C4-2B (cell line): ENCODE data around the gene PSKH1.

ENCODE experiments used
- H3K27ac ChIP-seq: fragments of 450-650 bp; 2 replicates; pipeline ENCODE4 v1.5.1; 2017
- ZFX ChIP-seq: fragments of 450-650 bp; IDR thresholded peaks from 2 replicates; pipeline ENCODE4 v1.6.1; 2017
- TF ChIP-seq, protein P1 (sequence below): fragments of 450-650 bp; conservative IDR thresholded peaks from 2 replicates; pipeline ENCODE4 v1.5.1; 2017; ENCODE audit warnings: mild to moderate bottlenecking

PSKH1 gene

GRCh38 chr16:67961551-67961957 lies 68.5 kb downstream of the PSKH1 start:
- no peak overlapping the region for H3K27ac ChIP-seq
- no peak for TF ChIP-seq ZFX
- TF ChIP-seq, protein P1, sequence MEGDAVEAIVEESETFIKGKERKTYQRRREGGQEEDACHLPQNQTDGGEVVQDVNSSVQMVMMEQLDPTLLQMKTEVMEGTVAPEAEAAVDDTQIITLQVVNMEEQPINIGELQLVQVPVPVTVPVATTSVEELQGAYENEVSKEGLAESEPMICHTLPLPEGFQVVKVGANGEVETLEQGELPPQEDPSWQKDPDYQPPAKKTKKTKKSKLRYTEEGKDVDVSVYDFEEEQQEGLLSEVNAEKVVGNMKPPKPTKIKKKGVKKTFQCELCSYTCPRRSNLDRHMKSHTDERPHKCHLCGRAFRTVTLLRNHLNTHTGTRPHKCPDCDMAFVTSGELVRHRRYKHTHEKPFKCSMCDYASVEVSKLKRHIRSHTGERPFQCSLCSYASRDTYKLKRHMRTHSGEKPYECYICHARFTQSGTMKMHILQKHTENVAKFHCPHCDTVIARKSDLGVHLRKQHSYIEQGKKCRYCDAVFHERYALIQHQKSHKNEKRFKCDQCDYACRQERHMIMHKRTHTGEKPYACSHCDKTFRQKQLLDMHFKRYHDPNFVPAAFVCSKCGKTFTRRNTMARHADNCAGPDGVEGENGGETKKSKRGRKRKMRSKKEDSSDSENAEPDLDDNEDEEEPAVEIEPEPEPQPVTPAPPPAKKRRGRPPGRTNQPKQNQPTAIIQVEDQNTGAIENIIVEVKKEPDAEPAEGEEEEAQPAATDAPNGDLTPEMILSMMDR = no peak

GRCh38 chr16:67962135-67962534 lies 69.1 kb downstream of the PSKH1 start:
- TF ChIP-seq ZFX = no peak
- TF ChIP-seq, protein P1 = no peak

GRCh38 chr16:67963292-67963661 lies 70.2 kb downstream of the PSKH1 start:
- TF ChIP-seq, protein P1 = no peak
- no peak for TF ChIP-seq ZFX
- H3K27ac ChIP-seq = no peak overlapping the region

More at GRCh38 chr16:67962135-67962534, 69.1 kb downstream of the PSKH1 start:
- no peak overlapping the region for H3K27ac ChIP-seq

DNA sequence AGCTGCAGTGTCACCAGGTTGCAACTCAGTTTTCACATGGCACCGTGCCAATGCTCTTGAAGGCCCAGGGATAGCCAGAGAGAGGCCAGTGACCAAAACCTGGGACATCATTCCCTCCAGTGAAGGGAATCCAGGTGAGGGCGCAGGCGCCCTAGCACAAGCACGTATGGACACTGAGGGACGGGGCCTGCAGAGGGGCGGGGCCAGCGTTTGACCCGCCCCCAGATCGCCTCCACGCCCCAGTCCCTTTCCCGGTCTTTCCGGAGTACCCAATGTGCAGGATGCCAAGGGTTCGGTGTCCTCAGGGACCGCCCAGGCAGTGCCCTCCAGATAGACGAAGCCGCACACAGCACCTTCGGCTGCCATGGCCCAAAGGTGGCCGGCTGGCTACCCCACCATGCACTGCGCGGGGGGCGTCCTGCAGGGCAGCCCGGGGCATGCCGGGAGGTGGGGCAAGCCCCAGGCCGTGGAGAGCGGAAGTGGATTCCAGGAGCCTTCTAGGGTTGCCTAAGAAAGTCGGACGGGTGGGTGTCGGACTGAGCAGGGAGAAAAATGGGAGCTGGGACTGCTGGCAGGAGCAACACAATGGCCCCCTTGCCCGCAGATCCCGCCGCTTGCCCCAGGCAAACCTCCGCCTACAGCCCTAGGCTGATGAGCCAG lies 70.7 kb downstream of the PSKH1 start:
- TF ChIP-seq, protein P1 = no peak
- H3K27ac ChIP-seq = no peak overlapping the region

- no peak for TF ChIP-seq ZFX
- TF ChIP-seq, protein P1 = no peak
- no peak overlapping the region for H3K27ac ChIP-seq
Observed at GRCh38 chr16:67964477-67965131, 71.5 kb downstream of the PSKH1 start.

DNA sequence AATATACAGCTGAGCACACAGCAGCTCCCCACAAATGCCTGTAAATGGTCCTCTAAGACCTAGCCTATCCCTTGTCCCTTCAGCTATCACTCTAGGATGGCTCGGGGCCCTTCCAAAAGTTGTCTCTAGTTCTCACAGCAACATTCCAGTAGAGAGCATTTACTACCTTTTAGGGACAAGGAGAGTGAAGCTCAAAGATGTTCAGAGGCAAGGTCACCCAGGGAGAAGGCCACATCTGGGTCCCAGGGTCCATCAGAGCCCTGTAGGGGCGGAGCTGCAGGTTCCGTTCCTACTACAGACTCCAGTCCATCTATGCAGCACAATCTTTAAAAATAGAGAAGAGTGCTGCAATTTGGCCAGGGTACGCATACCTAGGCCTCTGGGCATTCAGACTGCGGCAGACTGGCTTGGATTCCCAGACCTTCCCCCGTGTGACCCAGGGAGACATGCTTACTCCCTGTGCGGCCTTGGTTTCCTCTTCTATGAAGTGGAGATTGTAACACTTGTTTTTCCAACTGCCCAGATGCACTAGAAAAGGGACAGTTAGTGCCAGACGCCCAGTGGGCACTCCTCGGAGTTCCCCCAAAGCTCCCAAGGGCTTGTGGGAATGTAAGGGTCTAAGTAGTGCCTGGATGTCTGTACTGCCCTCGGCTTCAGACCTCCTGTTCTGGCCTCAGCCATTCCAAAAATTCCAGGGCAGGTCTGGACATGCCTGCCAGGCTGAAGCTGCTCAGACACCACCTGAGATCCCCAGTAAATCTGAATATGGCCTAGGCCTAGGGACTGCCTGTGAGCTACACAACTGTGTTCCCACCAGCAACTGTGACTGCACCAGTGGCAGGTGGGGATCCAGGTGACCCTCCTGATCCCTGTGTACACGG lies 72.9 kb downstream of the PSKH1 start:
- TF ChIP-seq ZFX = no peak
- TF ChIP-seq, protein P1 = no peak
- H3K27ac ChIP-seq = no peak overlapping the region; the same call in 1 of the 2 replicates
